Measurements from ENCODE around the gene ROBO1.

Gene ROBO1

GRCh38 chr3:78665101-78665500, 1102.7 kb downstream of the ROBO1 start:
- Histone ChIP-seq H3K36me3 (ENCODE audit: insufficient read depth) (no peaks in the 10 kb centered on the region), H3K9ac (no peak overlapping the region), H3K79me2 (ENCODE audit: insufficient read depth, low read depth) (no peaks in the 10 kb centered on the region), H3K27me3 (ENCODE audit: insufficient read depth, low read depth) (no peaks in the 10 kb centered on the region), H3K4me2 (no peak overlapping the region), H2AFZ (ENCODE audit: low read depth) (no peak overlapping the region), H3K4me1 (ENCODE audit: low read depth, poor library complexity, severe bottlenecking) (no peaks in the 10 kb centered on the region), H4K20me1 (ENCODE audit: insufficient read depth) (no peaks in the 10 kb centered on the region), H3K4me3 (IDR thresholded peaks at IDR 0.05; ENCODE audit: insufficient read depth, low read depth, low read length) (no peak overlapping the region), H3K27ac (no peak overlapping the region)
- no peak for TF ChIP-seq CTCF (conservative IDR thresholded peaks at IDR 0.05; ENCODE audit: low read depth, low read length)

- no peak for TF ChIP-seq CTCF (conservative IDR thresholded peaks at IDR 0.05; ENCODE audit: low read depth, low read length)
- Histone ChIP-seq H3K9ac (no peak overlapping the region), H3K4me3 (IDR thresholded peaks at IDR 0.05; ENCODE audit: insufficient read depth, low read depth, low read length) (no peak overlapping the region), H2AFZ (ENCODE audit: low read depth) (no peak overlapping the region), H4K20me1 (ENCODE audit: insufficient read depth) (no peaks in the 10 kb centered on the region), H3K4me2 (no peak overlapping the region), H3K36me3 (ENCODE audit: insufficient read depth) (no peaks in the 10 kb centered on the region), H3K27me3 (ENCODE audit: insufficient read depth, low read depth) (no peaks in the 10 kb centered on the region), H3K27ac (no peak overlapping the region), H3K79me2 (ENCODE audit: insufficient read depth, low read depth) (no peaks in the 10 kb centered on the region), H3K4me1 (ENCODE audit: low read depth, poor library complexity, severe bottlenecking) (no peaks in the 10 kb centered on the region)
Observed at GRCh38 chr3:78660957-78661356, 1106.8 kb downstream of the ROBO1 start.

- Histone ChIP-seq H2AFZ (ENCODE audit: low read depth) (no peak overlapping the region), H3K36me3 (ENCODE audit: insufficient read depth) (no peaks in the 10 kb centered on the region)
Observed at GRCh38 chr3:78659386-78659987, 1108.3 kb downstream of the ROBO1 start.

GRCh38 chr3:78647726-78648125, 1120.1 kb downstream of the ROBO1 start:
- Histone ChIP-seq H3K27me3 (ENCODE audit: insufficient read depth, low read depth) (no peaks in the 10 kb centered on the region), H3K4me2 (no peak overlapping the region), H3K36me3 (ENCODE audit: insufficient read depth) (no peaks in the 10 kb centered on the region), H3K27ac (no peak overlapping the region), H3K79me2 (ENCODE audit: insufficient read depth, low read depth) (no peaks in the 10 kb centered on the region), H3K9ac (no peak overlapping the region), H2AFZ (ENCODE audit: low read depth) (no peak overlapping the region), H4K20me1 (ENCODE audit: insufficient read depth) (no peaks in the 10 kb centered on the region), H3K4me1 (ENCODE audit: low read depth, poor library complexity, severe bottlenecking) (no peaks in the 10 kb centered on the region), H3K4me3 (IDR thresholded peaks at IDR 0.05; ENCODE audit: insufficient read depth, low read depth, low read length) (no peak overlapping the region)
- TF ChIP-seq CTCF (conservative IDR thresholded peaks at IDR 0.05; ENCODE audit: low read depth, low read length): no peak

More at GRCh38 chr3:78659386-78659987, 1108.3 kb downstream of the ROBO1 start:
- Histone ChIP-seq H3K27me3 (ENCODE audit: insufficient read depth, low read depth) (no peaks in the 10 kb centered on the region), H3K27ac (no peak overlapping the region), H3K4me1 (ENCODE audit: low read depth, poor library complexity, severe bottlenecking) (no peaks in the 10 kb centered on the region), H4K20me1 (ENCODE audit: insufficient read depth) (no peaks in the 10 kb centered on the region), H3K9ac (no peak overlapping the region), H3K4me3 (IDR thresholded peaks at IDR 0.05; ENCODE audit: insufficient read depth, low read depth, low read length) (no peak overlapping the region), H3K79me2 (ENCODE audit: insufficient read depth, low read depth) (no peaks in the 10 kb centered on the region), H3K4me2 (no peak overlapping the region)
- peak; percentile 70 for TF ChIP-seq CTCF (conservative IDR thresholded peaks at IDR 0.05; ENCODE audit: low read depth, low read length)
